SH-SY5Y (cell line): ENCODE measurements around the gene EXOSC2.

Experiments used
- GATA2 ChIP-seq: IDR thresholded peaks from 2 replicates; pipeline ENCODE4 v1.6.1; 2011; ENCODE audit warnings: mild to moderate bottlenecking, low read depth, low read length
- GATA3 ChIP-seq: IDR thresholded peaks from 2 replicates; pipeline ENCODE4 v1.6.1; 2011; ENCODE audit warnings: low read depth, mild to moderate bottlenecking, low read length, moderate library complexity

- TF ChIP-seq GATA3 (no peak), GATA2 (no peak)
Measured at GRCh38 chr9:130664251-130665028, 29.1 kb upstream of the EXOSC2 start, which contains the start of gene PRDM12.
